Measurements from ENCODE around the gene ANTXR1.

Gene ANTXR1

GRCh38 chr2:69138247-69138772 is 125.3 kb downstream of the ANTXR1 start:
- no peaks in the 10 kb centered on the region for H3K4me1 ChIP-seq (ENCODE audit: low read length)
- H4K20me1 ChIP-seq (ENCODE audit: insufficient read depth, low read length), result no peaks in the 10 kb centered on the region
- H3K9me3 ChIP-seq (ENCODE audit: insufficient read depth, low read length), result no peaks in the 10 kb centered on the region
- no peak overlapping the region for H3K9ac ChIP-seq (ENCODE audit: low read length)
- H3K27me3 ChIP-seq (ENCODE audit: low read depth, low read length), result peaks cover 25% of the 10 kb centered on the region
- no peak overlapping the region for H2AFZ ChIP-seq (ENCODE audit: low read depth, low read length)
- H3K4me3 ChIP-seq (ENCODE audit: low read length), result no peak overlapping the region
- TF ChIP-seq, protein P1, sequence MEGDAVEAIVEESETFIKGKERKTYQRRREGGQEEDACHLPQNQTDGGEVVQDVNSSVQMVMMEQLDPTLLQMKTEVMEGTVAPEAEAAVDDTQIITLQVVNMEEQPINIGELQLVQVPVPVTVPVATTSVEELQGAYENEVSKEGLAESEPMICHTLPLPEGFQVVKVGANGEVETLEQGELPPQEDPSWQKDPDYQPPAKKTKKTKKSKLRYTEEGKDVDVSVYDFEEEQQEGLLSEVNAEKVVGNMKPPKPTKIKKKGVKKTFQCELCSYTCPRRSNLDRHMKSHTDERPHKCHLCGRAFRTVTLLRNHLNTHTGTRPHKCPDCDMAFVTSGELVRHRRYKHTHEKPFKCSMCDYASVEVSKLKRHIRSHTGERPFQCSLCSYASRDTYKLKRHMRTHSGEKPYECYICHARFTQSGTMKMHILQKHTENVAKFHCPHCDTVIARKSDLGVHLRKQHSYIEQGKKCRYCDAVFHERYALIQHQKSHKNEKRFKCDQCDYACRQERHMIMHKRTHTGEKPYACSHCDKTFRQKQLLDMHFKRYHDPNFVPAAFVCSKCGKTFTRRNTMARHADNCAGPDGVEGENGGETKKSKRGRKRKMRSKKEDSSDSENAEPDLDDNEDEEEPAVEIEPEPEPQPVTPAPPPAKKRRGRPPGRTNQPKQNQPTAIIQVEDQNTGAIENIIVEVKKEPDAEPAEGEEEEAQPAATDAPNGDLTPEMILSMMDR (IDR thresholded peaks at IDR 0.05; ENCODE audit: low read depth, low read length), result no peak
- H3K79me2 ChIP-seq (ENCODE audit: low read length), result no peaks in the 10 kb centered on the region
- no peak overlapping the region for H3K27ac ChIP-seq (ENCODE audit: low read length)
- H3K4me2 ChIP-seq (ENCODE audit: low read length), result no peak overlapping the region
- no peaks in the 10 kb centered on the region for H3K36me3 ChIP-seq (replicated peaks; ENCODE audit: low read depth, low read length)

GRCh38 chr2:69138793-69139459 is 125.9 kb downstream of the ANTXR1 start:
- Histone ChIP-seq H3K27ac (ENCODE audit: low read length) (no peak overlapping the region), H3K4me2 (ENCODE audit: low read length) (no peak overlapping the region)

GRCh38 chr2:69139778-69140670 is 127.0 kb downstream of the ANTXR1 start:
- no peak overlapping the region for H3K4me2 ChIP-seq (ENCODE audit: low read length)
- H3K9me3 ChIP-seq (ENCODE audit: insufficient read depth, low read length), result no peaks in the 10 kb centered on the region
- H2AFZ ChIP-seq (ENCODE audit: low read depth, low read length), result no peak overlapping the region
- no peaks in the 10 kb centered on the region for H3K36me3 ChIP-seq (replicated peaks; ENCODE audit: low read depth, low read length)
- H3K4me1 ChIP-seq (ENCODE audit: low read length), result no peaks in the 10 kb centered on the region
- TF ChIP-seq, protein P1 (IDR thresholded peaks at IDR 0.05; ENCODE audit: low read depth, low read length), result no peak
- TF ChIP-seq EZH2phosphoT487 (IDR thresholded peaks at IDR 0.05; ENCODE audit: low read depth), result no peak
- no peak overlapping the region for H3K27ac ChIP-seq (ENCODE audit: low read length)
- no peaks in the 10 kb centered on the region for H4K20me1 ChIP-seq (ENCODE audit: insufficient read depth, low read length)
- H3K79me2 ChIP-seq (ENCODE audit: low read length), result no peaks in the 10 kb centered on the region
- no peak overlapping the region for H3K9ac ChIP-seq (ENCODE audit: low read length)
- peaks cover 40% of the 10 kb centered on the region for H3K27me3 ChIP-seq (ENCODE audit: low read depth, low read length)
- no peak overlapping the region for H3K4me3 ChIP-seq (ENCODE audit: low read length)

More at GRCh38 chr2:69138793-69139459, 125.9 kb downstream of the ANTXR1 start:
- no peak overlapping the region for H3K9ac ChIP-seq (ENCODE audit: low read length)
- H3K79me2 ChIP-seq (ENCODE audit: low read length), result no peaks in the 10 kb centered on the region
- no peak overlapping the region for H3K4me3 ChIP-seq (ENCODE audit: low read length)
- H3K36me3 ChIP-seq (replicated peaks; ENCODE audit: low read depth, low read length), result no peaks in the 10 kb centered on the region
- no peaks in the 10 kb centered on the region for H3K4me1 ChIP-seq (ENCODE audit: low read length)
- H3K9me3 ChIP-seq (ENCODE audit: insufficient read depth, low read length), result no peaks in the 10 kb centered on the region
- H2AFZ ChIP-seq (ENCODE audit: low read depth, low read length), result no peak overlapping the region
- TF ChIP-seq, protein P1 (IDR thresholded peaks at IDR 0.05; ENCODE audit: low read depth, low read length), result no peak
- no peak for TF ChIP-seq EZH2phosphoT487 (IDR thresholded peaks at IDR 0.05; ENCODE audit: low read depth)
- H3K27me3 ChIP-seq (ENCODE audit: low read depth, low read length), result peaks cover 31% of the 10 kb centered on the region
- no peaks in the 10 kb centered on the region for H4K20me1 ChIP-seq (ENCODE audit: insufficient read depth, low read length)

DNA sequence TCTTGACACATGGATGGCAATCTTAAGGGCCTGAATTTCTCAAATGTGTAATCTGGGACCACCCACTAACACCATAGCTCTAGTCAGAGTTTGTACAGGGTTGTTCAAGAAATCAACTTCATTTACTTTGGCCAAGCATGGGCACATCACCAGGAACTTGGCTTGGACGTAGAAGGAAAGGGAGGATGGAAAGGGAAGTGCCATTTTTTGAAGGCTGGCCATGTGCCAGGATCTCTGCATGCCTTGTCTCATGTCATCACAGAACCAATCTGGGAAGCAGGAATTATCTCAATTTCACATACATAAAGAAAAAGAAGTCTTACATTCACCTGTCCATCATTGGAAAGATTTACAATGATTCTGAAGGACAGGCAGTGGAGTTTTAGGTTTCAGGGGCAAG is 128.1 kb downstream of the ANTXR1 start:
- Histone ChIP-seq H3K36me3 (replicated peaks; ENCODE audit: low read depth, low read length) (no peaks in the 10 kb centered on the region), H4K20me1 (ENCODE audit: insufficient read depth, low read length) (no peaks in the 10 kb centered on the region), H3K4me2 (ENCODE audit: low read length) (no peak overlapping the region), H2AFZ (ENCODE audit: low read depth, low read length) (no peak overlapping the region), H3K9ac (ENCODE audit: low read length) (no peak overlapping the region), H3K79me2 (ENCODE audit: low read length) (no peaks in the 10 kb centered on the region), H3K27ac (ENCODE audit: low read length) (no peak overlapping the region), H3K4me3 (ENCODE audit: low read length) (no peak overlapping the region), H3K4me1 (ENCODE audit: low read length) (no peaks in the 10 kb centered on the region), H3K27me3 (ENCODE audit: low read depth, low read length) (peaks cover 40% of the 10 kb centered on the region), H3K9me3 (ENCODE audit: insufficient read depth, low read length) (no peaks in the 10 kb centered on the region)
- no peak for TF ChIP-seq EZH2phosphoT487 (IDR thresholded peaks at IDR 0.05; ENCODE audit: low read depth)
- TF ChIP-seq, protein P1 (IDR thresholded peaks at IDR 0.05; ENCODE audit: low read depth, low read length), result no peak
